Panc1 (cell line): ENCODE results near the gene SAMD1. TPM values are rescaled to one million over a fixed set of nuclear protein-coding genes. Genes with fewer than 3 reads are reported as not detected.

Experiments used
- ATAC-seq: fragments of 200-7000 bp; cut with Tn5 transposase; 2 replicates; pipeline ENCODE4 v1.9.1; 2020; ENCODE audit warnings: mild to moderate bottlenecking, moderate library complexity
- BruUV-seq: library from RNA; stranded (reverse); fragments of 400-500 nt; replicated peaks from 2 replicates; lab custom pipeline; 2021; lab: Mats Ljungman, UMichigan
- CTCF ChIA-PET: fragments of 300-600 bp; sonication (Branson Sonifier 250); formaldehyde crosslinking; loops from one replicate; lab custom pipeline; 2022; ENCODE audit warnings: antibody characterized with exemption; lab: Charles Lee
- POLR2A ChIA-PET: fragments of 300-600 bp; sonication (Branson Sonifier 250); formaldehyde crosslinking; loops from one replicate; lab custom pipeline; 2022; ENCODE audit warnings: antibody characterized with exemption; lab: Charles Lee
- DNase-seq: peaks from one replicate; pipeline ENCODE4 v3.0.0-alpha.2; 2010; ENCODE audit warnings: low read depth, low spot score
- H3K27ac ChIP-seq: 2 replicates; pipeline ENCODE4 v1.5.1; 2011; ENCODE audit warnings: mild to moderate bottlenecking, low read length, inconsistent platforms
- H3K27me3 ChIP-seq: fragments of 200-500 bp; sonication (Bioruptor generic); 2 replicates; pipeline ENCODE4 v1.6.0; 2014; ENCODE audit warnings: low read length, inconsistent platforms; ENCODE audit not compliant: control insufficient read depth, insufficient read depth
- H3K36me3 ChIP-seq: fragments of 200-500 bp; sonication (Bioruptor generic); 2 replicates; pipeline ENCODE4 v1.5.1; 2014; ENCODE audit warnings: inconsistent platforms, mild to moderate bottlenecking, low read length, moderate library complexity; ENCODE audit not compliant: control insufficient read depth, insufficient read depth
- H3K4me1 ChIP-seq: 2 replicates; pipeline ENCODE4 v1.5.1; 2011; ENCODE audit warnings: inconsistent platforms, mild to moderate bottlenecking, low read length, moderate library complexity; ENCODE audit not compliant: control insufficient read depth, insufficient read depth
- H3K4me3 ChIP-seq, 2 experiments: 2 replicates each; pipeline ENCODE4 v1.5.1; 2011 to 2012; ENCODE audit warnings: low read depth in 2 of 2, low read length in 2 of 2, mild to moderate bottlenecking in 2 of 2, inconsistent platforms in 1 of 2, moderate library complexity in 1 of 2
- H3K9me3 ChIP-seq: fragments of 200-500 bp; sonication (Bioruptor generic); 2 replicates; pipeline ENCODE4 v1.5.1; 2014; ENCODE audit warnings: low read depth, mild to moderate bottlenecking, inconsistent platforms, low read length, moderate library complexity; ENCODE audit not compliant: control insufficient read depth, insufficient read depth
- CTCF ChIP-seq: fragments of 450-650 bp; IDR thresholded peaks from 2 replicates; pipeline ENCODE4 v1.5.1; 2017; ENCODE audit warnings: mild to moderate bottlenecking
- POLR2AphosphoS5 ChIP-seq: IDR thresholded peaks from 2 replicates; pipeline ENCODE4 v1.6.1; 2012; ENCODE audit warnings: mild to moderate bottlenecking, low read depth, low read length, moderate library complexity
- REST ChIP-seq, 2 experiments: IDR thresholded peaks; 2 replicates each; pipeline ENCODE4 v1.6.1; 2011 to 2012; ENCODE audit warnings: low read depth in 2 of 2, control low read depth in 1 of 2, low read length in 1 of 2, mild to moderate bottlenecking in 1 of 2, moderate library complexity in 1 of 2; ENCODE audit not compliant: insufficient read depth in 1 of 2
- SIN3A ChIP-seq: IDR thresholded peaks from 2 replicates; pipeline ENCODE4 v1.6.1; 2012; ENCODE audit warnings: low read depth, mild to moderate bottlenecking, low read length, moderate library complexity, borderline replicate concordance; ENCODE audit not compliant: insufficient read depth
- TCF7L2 ChIP-seq: IDR thresholded peaks from 2 replicates; pipeline ENCODE4 v1.6.1; 2011; ENCODE audit warnings: mild to moderate bottlenecking, low read depth, low read length, inconsistent platforms
- in situ Hi-C: cut with HindIII; loops from 2 replicates; pipeline ENCODE4 v1.10.0; 2016; ENCODE audit warnings: low sequenced_read_pairs, low pct_unique_long_range_greater_than_20kb
- intact Hi-C: fragments of 100-400 bp; cut with micrococcal nuclease; formaldehyde crosslinking; loops from one replicate; pipeline ENCODE4 v1.10.0; 2022; ENCODE audit not compliant: unreplicated experiment
- total RNA-seq: library from RNA; stranded (reverse); gene quantifications from one replicate; pipeline ENCODE4 v1.2.1, GENCODE V29; 2021; ENCODE audit not compliant: unreplicated experiment

The SAMD1 gene
- total RNA-seq, 1 experiment from 2014 or later, result 82.0 TPM

- intact Hi-C loops, result no loop called here
- no peak for ATAC-seq
- DNase-seq, result no peak
- no peak for TF ChIP-seq REST (IDR thresholded peaks at IDR 0.05; ENCODE audit: insufficient read depth in 1 of 2, low read depth in 2 of 2, low read length in 1 of 2)
- TF ChIP-seq TCF7L2, result no peak
- no peak; the same call in 1 of the 2 replicates for TF ChIP-seq CTCF
- TF ChIP-seq POLR2AphosphoS5, result no peak
- TF ChIP-seq SIN3A, result no peak
- Histone ChIP-seq H3K4me1 (no peaks in the 10 kb centered on the region), H3K27me3 (no peaks in the 10 kb centered on the region), H3K9me3 (peaks cover 3% of the 10 kb centered on the region; the same call in 1 of the 2 replicates), H3K36me3 (no peaks in the 10 kb centered on the region), H3K4me3 (no peak overlapping the region), H3K27ac (no peak overlapping the region)
- no TSS peak for BruUV-seq
- ChIA-PET CTCF (no interaction called here), POLR2A (no interaction called here)
- in situ Hi-C loops, result no loop called here
Measured at GRCh38 chr19:14097532-14098151, 7.1 kb upstream of the SAMD1 start.

GRCh38 chr19:14096272-14096992, 5.9 kb upstream of the SAMD1 start:
- Histone ChIP-seq H3K36me3 (no peaks in the 10 kb centered on the region), H3K27me3 (no peaks in the 10 kb centered on the region), H3K9me3 (peaks cover 3% of the 10 kb centered on the region; the same call in 1 of the 2 replicates), H3K4me3 (no peak overlapping the region), H3K4me1 (peaks cover 4% of the 10 kb centered on the region), H3K27ac (no peak overlapping the region)
- intact Hi-C loops, result no loop called here
- CTCF ChIA-PET, result no interaction called here
- ATAC-seq (no peak; the same call in 1 of the 2 replicates), DNase-seq (no peak)
- BruUV-seq, result no TSS peak
- TF ChIP-seq CTCF, result peak; percentile 36
- no peak for TF ChIP-seq REST (IDR thresholded peaks at IDR 0.05; ENCODE audit: insufficient read depth in 1 of 2, low read depth in 2 of 2, low read length in 1 of 2)
- no peak for TF ChIP-seq POLR2AphosphoS5
- no peak for TF ChIP-seq TCF7L2
- TF ChIP-seq SIN3A, result no peak
- in situ Hi-C loops, result no loop called here
- POLR2A ChIA-PET, result no interaction called here
